HG03565 (cell line): ENCODE data around the gene RPEL1.
"Not testable (repeated sequence)": the region's sequence is repeated elsewhere in the genome, so short reads cannot be mapped to it uniquely, and the experiment has no call there.

Source experiments
- ATAC-seq: cut with Tn5 transposase; IDR thresholded peaks from one replicate; pipeline ENCODE4 v1.9.1; 2021; ENCODE audit warnings: mild to moderate bottlenecking, moderate library complexity; ENCODE audit not compliant: unreplicated experiment

Gene RPEL1

GRCh38 chr10:103232772-103233488 is 12.8 kb upstream of the RPEL1 start:
- no peak for ATAC-seq

- no peak for ATAC-seq
Observed at GRCh38 chr10:103235775-103236174, 9.9 kb upstream of the RPEL1 start.

GRCh38 chr10:103238506-103239252 is 7.0 kb upstream of the RPEL1 start:
- ATAC-seq, result no peak

- no peak for ATAC-seq
Observed at GRCh38 chr10:103241262-103242011, 4.2 kb upstream of the RPEL1 start.

- no peak for ATAC-seq
Observed at GRCh38 chr10:103244666-103245271, 918 bp upstream of the RPEL1 start.

- ATAC-seq, result no peak
Observed at GRCh38 chr10:103246324-103246723, 637 bp downstream of the RPEL1 start.

GRCh38 chr10:103254113-103254512 is 8.4 kb downstream of the RPEL1 start:
- ATAC-seq, result no peak

- no peak for ATAC-seq
Observed at GRCh38 chr10:103254538-103255325, 9.0 kb downstream of the RPEL1 start.

GRCh38 chr10:103256613-103257012 is 10.9 kb downstream of the RPEL1 start:
- no peak for ATAC-seq

- ATAC-seq, result no peak
Observed at GRCh38 chr10:103257812-103258211, 12.1 kb downstream of the RPEL1 start.

GRCh38 chr10:103258928-103259327 is 13.2 kb downstream of the RPEL1 start:
- ATAC-seq, result not testable (repeated sequence)

GRCh38 chr10:103259989-103260388 is 14.3 kb downstream of the RPEL1 start:
- ATAC-seq, result no peak

GRCh38 chr10:103262229-103262628 is 16.5 kb downstream of the RPEL1 start:
- no peak for ATAC-seq

GRCh38 chr10:103265717-103266329 is 20.1 kb downstream of the RPEL1 start:
- ATAC-seq, result no peak

GRCh38 chr10:103273041-103273441 is 27.4 kb downstream of the RPEL1 start:
- ATAC-seq, result no peak

GRCh38 chr10:103276251-103276895 is 30.7 kb downstream of the RPEL1 start:
- ATAC-seq, result no peak

GRCh38 chr10:103276896-103277712 is 31.4 kb downstream of the RPEL1 start, which contains the start of gene INA:
Gene INA, plus strand, starts transcription at chr10:103277138. Its CDS starts 74 bp downstream, at chr10:103277212.
- no peak for ATAC-seq

- ATAC-seq, result no peak
Observed at GRCh38 chr10:103277713-103278536, 32.2 kb downstream of the RPEL1 start.
